Mesenchymal stem cell (in vitro differentiated cells and primary cell): Measurements from ENCODE around the gene COL4A2.

Experiments used
- DNase-seq: peaks from one replicate; pipeline ENCODE4 v3.0.0-alpha.2; 2013
- H2AFZ ChIP-seq: one replicate; pipeline ENCODE4 v1.6.1; 2013; ENCODE audit warnings: low read depth, mild to moderate bottlenecking, control low read depth, inconsistent platforms, low read length, moderate library complexity
- H2AK5ac ChIP-seq: 2 replicates; pipeline ENCODE4 v1.6.1; 2013; ENCODE audit warnings: low read length, moderate library complexity, mild to moderate bottlenecking, inconsistent platforms; ENCODE audit not compliant: severe bottlenecking
- H2BK120ac ChIP-seq: one replicate; pipeline ENCODE4 v1.6.1; 2013; ENCODE audit warnings: low read depth, mild to moderate bottlenecking, inconsistent platforms, low read length, moderate library complexity
- H2BK12ac ChIP-seq, 2 experiments: one replicate each; pipeline ENCODE4 v1.6.1; 2013; ENCODE audit warnings: inconsistent platforms in 2 of 2, low read length in 2 of 2, mild to moderate bottlenecking in 2 of 2, moderate library complexity in 2 of 2, control low read depth in 1 of 2
- H2BK15ac ChIP-seq: one replicate; pipeline ENCODE4 v1.6.1; 2013; ENCODE audit warnings: mild to moderate bottlenecking, low read depth, inconsistent platforms; ENCODE audit not compliant: poor library complexity, severe bottlenecking
- H2BK5ac ChIP-seq: 2 replicates; pipeline ENCODE4 v1.6.1; 2013; ENCODE audit warnings: low read depth, mild to moderate bottlenecking, low read length, control low read depth, inconsistent platforms; ENCODE audit not compliant: poor library complexity, severe bottlenecking
- H3K14ac ChIP-seq, 2 experiments: one replicate each; pipeline ENCODE4 v1.6.1; 2013; ENCODE audit warnings: inconsistent platforms in 2 of 2, low read length in 2 of 2, control low read depth in 1 of 2, mild to moderate bottlenecking in 1 of 2, moderate library complexity in 1 of 2
- H3K18ac ChIP-seq, 2 experiments: one replicate each; pipeline ENCODE4 v1.6.1; 2013; ENCODE audit warnings: inconsistent platforms in 2 of 2, low read length in 2 of 2, control low read depth in 1 of 2, low read depth in 1 of 2, mild to moderate bottlenecking in 1 of 2
- H3K23ac ChIP-seq, 2 experiments: one replicate each; pipeline ENCODE4 v1.6.1; 2013; ENCODE audit warnings: inconsistent platforms in 2 of 2, low read length in 2 of 2, mild to moderate bottlenecking in 2 of 2, moderate library complexity in 2 of 2, control low read depth in 1 of 2
- H3K27ac ChIP-seq: 2 replicates; pipeline ENCODE4 v1.5.1; 2013; ENCODE audit warnings: mild to moderate bottlenecking, moderate library complexity, low read length, control low read depth, inconsistent platforms; ENCODE audit not compliant: poor library complexity, severe bottlenecking
- H3K27me3 ChIP-seq, 2 experiments: 2 replicates each; pipeline versions ENCODE4 v1.6.1 to v1.7.0; 2013; ENCODE audit warnings: low read length in 2 of 2, mild to moderate bottlenecking in 2 of 2, moderate library complexity in 2 of 2, control low read depth in 1 of 2, inconsistent platforms in 1 of 2; ENCODE audit not compliant: control insufficient read depth in 1 of 2, insufficient read depth in 1 of 2
- H3K36me3 ChIP-seq, 2 experiments: 2 replicates each; pipeline versions ENCODE4 v1.6.1 to v1.7.0; 2013; ENCODE audit warnings: low read length in 2 of 2, control low read depth in 1 of 2, inconsistent platforms in 1 of 2, low read depth in 1 of 2, mild to moderate bottlenecking in 1 of 2; ENCODE audit not compliant: insufficient read depth in 2 of 2, control insufficient read depth in 1 of 2
- H3K4ac ChIP-seq, 2 experiments: one replicate each; pipeline ENCODE4 v1.6.1; 2013; ENCODE audit warnings: inconsistent platforms in 2 of 2, low read length in 2 of 2, mild to moderate bottlenecking in 2 of 2, moderate library complexity in 2 of 2, control low read depth in 1 of 2, low read depth in 1 of 2
- H3K4me1 ChIP-seq: 2 replicates; pipeline ENCODE4 v1.6.1; 2013; ENCODE audit warnings: low read depth, low read length, control low read depth; ENCODE audit not compliant: control insufficient read depth, insufficient read depth
- H3K4me2 ChIP-seq: 2 replicates; pipeline ENCODE4 v1.6.1; 2013; ENCODE audit warnings: low read length, mild to moderate bottlenecking, inconsistent platforms; ENCODE audit not compliant: poor library complexity, severe bottlenecking
- H3K4me3 ChIP-seq, 2 experiments: 2 replicates each; pipeline versions ENCODE4 v1.5.1 to v1.7.0; 2013; ENCODE audit warnings: low read length in 2 of 2, mild to moderate bottlenecking in 2 of 2, control low read depth in 1 of 2, low read depth in 1 of 2; ENCODE audit not compliant: insufficient read depth in 1 of 2
- H3K79me1 ChIP-seq: replicated peaks from 2 replicates; pipeline ENCODE4 v1.6.1; 2013; ENCODE audit warnings: mild to moderate bottlenecking, control low read depth, low read length, inconsistent platforms; ENCODE audit not compliant: poor library complexity, severe bottlenecking
- H3K9ac ChIP-seq: 2 replicates; pipeline ENCODE4 v1.7.0; 2013; ENCODE audit warnings: mild to moderate bottlenecking, low read length, moderate library complexity
- H3K9me3 ChIP-seq: 2 replicates; pipeline ENCODE4 v1.7.0; 2013; ENCODE audit warnings: mild to moderate bottlenecking, low read length; ENCODE audit not compliant: control insufficient read depth
- H4K8ac ChIP-seq: one replicate; pipeline ENCODE4 v1.6.1; 2013; ENCODE audit warnings: inconsistent platforms, mild to moderate bottlenecking, low read length, moderate library complexity
- H4K91ac ChIP-seq: one replicate; pipeline ENCODE4 v1.6.1; 2013; ENCODE audit warnings: mild to moderate bottlenecking, low read length, inconsistent platforms
- WGBS: methylation state at CpG from one replicate; pipeline ENCODE4 v1.1.7; 2013; ENCODE audit warnings: mixed read lengths; 5-methylcytosine and 5-hydroxymethylcytosine counted together

COL4A2 gene

DNA sequence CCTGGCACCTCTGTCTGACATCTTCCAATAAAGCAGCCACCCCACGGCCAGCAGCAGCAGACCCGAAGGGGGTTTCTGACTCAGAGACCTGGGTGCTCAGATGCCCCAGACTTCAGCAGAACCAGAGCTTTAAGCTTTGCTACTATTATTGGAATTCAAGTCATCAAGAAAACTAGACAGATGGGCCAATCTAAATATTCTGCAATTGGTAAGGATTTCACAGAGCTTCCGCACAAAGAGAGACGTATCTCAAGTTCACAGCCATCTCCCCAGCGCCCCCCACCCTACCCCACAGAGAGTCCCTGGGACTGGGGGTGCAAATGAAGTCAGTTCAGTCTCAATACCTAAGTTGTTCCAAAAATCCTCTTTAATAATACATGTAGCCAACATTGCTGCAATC, 215.6 kb downstream of the COL4A2 start:
- no peak overlapping the region for H3K23ac ChIP-seq
- no peak overlapping the region for H3K4ac ChIP-seq
- H3K9ac ChIP-seq = no peak overlapping the region
- H2AFZ ChIP-seq = no peak overlapping the region
- H2BK12ac ChIP-seq = no peak overlapping the region
- H4K8ac ChIP-seq = no peak overlapping the region
- no peak overlapping the region for H4K91ac ChIP-seq
- no peak for DNase-seq
- H3K18ac ChIP-seq = no peak overlapping the region
- H2BK120ac ChIP-seq = no peak overlapping the region
- H2BK15ac ChIP-seq = no peak overlapping the region
- H3K27ac ChIP-seq = no peak overlapping the region
- no peak overlapping the region for H2AK5ac ChIP-seq
- peaks cover 0 to 19% of the 10 kb centered on the region in 2 experiments for H3K27me3 ChIP-seq
- WGBS = 97% methylated on average over 5 of the region's 5 CpGs
- no peaks in the 10 kb centered on the region for H3K9me3 ChIP-seq
- no peak overlapping the region for H3K4me3 ChIP-seq
- H3K4me1 ChIP-seq = peaks cover 23% of the 10 kb centered on the region
- H3K79me1 ChIP-seq = no peaks in the 10 kb centered on the region
- peaks cover 0 to 14% of the 10 kb centered on the region in 2 experiments for H3K36me3 ChIP-seq
- H2BK5ac ChIP-seq = no peak overlapping the region
- no peak overlapping the region for H3K14ac ChIP-seq
- H3K4me2 ChIP-seq = no peak overlapping the region

- no peak overlapping the region for H2AK5ac ChIP-seq
- H3K18ac ChIP-seq = no peak overlapping the region
- no peak overlapping the region for H2BK5ac ChIP-seq
- H3K23ac ChIP-seq = no peak overlapping the region
- H2BK12ac ChIP-seq = no peak overlapping the region
- H3K9ac ChIP-seq = no peak overlapping the region
- no peak overlapping the region for H4K8ac ChIP-seq
- no peak overlapping the region for H4K91ac ChIP-seq
- H3K27me3 ChIP-seq = peaks cover 0 to 19% of the 10 kb centered on the region in 2 experiments
- no peak overlapping the region for H3K4me2 ChIP-seq
- no peak overlapping the region for H3K27ac ChIP-seq
- no peaks in the 10 kb centered on the region for H3K79me1 ChIP-seq
- 91% methylated on average over 9 of the region's 9 CpGs for WGBS
- DNase-seq = no peak
- no peaks in the 10 kb centered on the region for H3K9me3 ChIP-seq
- no peak overlapping the region for H3K4me3 ChIP-seq
- H3K4ac ChIP-seq = no peak overlapping the region
- H2BK120ac ChIP-seq = no peak overlapping the region
- no peak overlapping the region for H2AFZ ChIP-seq
- H3K14ac ChIP-seq = no peak overlapping the region
- peaks cover 23% of the 10 kb centered on the region for H3K4me1 ChIP-seq
- peaks cover 0 to 14% of the 10 kb centered on the region in 2 experiments for H3K36me3 ChIP-seq
- no peak overlapping the region for H2BK15ac ChIP-seq
These were observed 216.1 kb downstream of the COL4A2 start for GRCh38 chr13:110523180-110523579.

GRCh38 chr13:110523838-110524540, 216.9 kb downstream of the COL4A2 start:
- Histone ChIP-seq H3K9ac (no peak overlapping the region), H3K23ac (no peak overlapping the region), H4K91ac (peak overlapping the region; percentile 35), H3K4me1 (peaks cover 23% of the 10 kb centered on the region), H2AFZ (no peak overlapping the region), H4K8ac (peak overlapping the region; percentile 20), H3K4me3 (no peak overlapping the region), H3K18ac (no peak overlapping the region), H2BK120ac (no peak overlapping the region), H2BK12ac (no peak overlapping the region), H3K36me3 (peaks cover 0 to 14% of the 10 kb centered on the region in 2 experiments), H2BK5ac (no peak overlapping the region), H3K27me3 (peaks cover 0 to 19% of the 10 kb centered on the region in 2 experiments), H3K27ac (no peak overlapping the region), H3K4me2 (no peak overlapping the region), H2AK5ac (no peak overlapping the region), H3K4ac (no peak overlapping the region), H3K79me1 (no peaks in the 10 kb centered on the region), H2BK15ac (no peak overlapping the region), H3K14ac (no peak overlapping the region), H3K9me3 (no peaks in the 10 kb centered on the region)
- DNase-seq = no peak
- 88% methylated on average over 16 of the region's 17 CpGs for WGBS

DNA sequence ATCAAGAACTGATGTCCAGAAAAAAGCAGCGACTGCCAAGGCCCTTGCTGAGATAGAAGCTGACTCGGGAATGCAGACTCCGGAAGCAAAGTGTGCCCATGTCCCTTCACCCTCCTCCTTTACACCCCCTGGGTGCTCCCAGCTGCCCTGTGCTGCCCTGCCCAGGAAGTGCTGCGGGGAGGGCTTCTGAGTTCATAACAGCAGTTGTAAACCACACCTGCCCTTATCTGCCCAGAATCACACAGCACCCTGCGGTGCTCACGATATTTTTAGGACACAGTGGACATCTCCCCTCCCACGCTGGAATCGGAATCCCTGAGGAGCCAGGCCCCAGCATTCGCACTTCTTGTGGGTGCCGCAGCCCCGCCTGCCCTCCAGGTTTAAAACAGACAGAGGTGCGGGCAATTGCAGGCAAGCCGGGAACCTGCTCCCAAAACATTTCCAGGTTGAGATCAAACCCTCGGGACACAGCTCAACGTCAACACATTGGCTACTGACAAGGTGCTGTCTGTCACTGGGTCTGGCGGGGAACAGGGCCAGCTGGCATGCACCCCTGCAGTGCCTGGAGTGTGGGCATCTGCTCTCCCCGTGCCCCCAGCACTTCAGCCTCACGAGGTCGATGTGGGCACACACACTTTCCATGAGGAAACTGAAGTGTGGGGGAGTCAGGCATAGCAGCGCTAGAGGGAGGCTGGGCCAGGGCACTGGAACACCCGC, 217.6 kb downstream of the COL4A2 start:
- Histone ChIP-seq H3K4me2 (no peak overlapping the region), H3K79me1 (no peaks in the 10 kb centered on the region), H2BK12ac (no peak overlapping the region), H3K4me1 (peaks cover 23% of the 10 kb centered on the region), H3K27me3 (peaks cover 0 to 19% of the 10 kb centered on the region in 2 experiments), H3K14ac (no peak overlapping the region), H3K18ac (no peak overlapping the region), H3K23ac (no peak overlapping the region), H3K9me3 (no peaks in the 10 kb centered on the region), H2AK5ac (no peak overlapping the region), H3K36me3 (peaks cover 0 to 10% of the 10 kb centered on the region in 2 experiments), H4K91ac (no peak overlapping the region), H3K4ac (no peak overlapping the region), H2BK120ac (no peak overlapping the region), H2BK15ac (no peak overlapping the region), H2BK5ac (no peak overlapping the region), H3K27ac (no peak overlapping the region), H3K9ac (no peak overlapping the region), H2AFZ (no peak overlapping the region), H4K8ac (no peak overlapping the region), H3K4me3 (no peak overlapping the region)
- no peak for DNase-seq
- 90% methylated on average over 21 of the region's 21 CpGs for WGBS
